Measurements from ENCODE around the gene THOC7. TPM values are rescaled to one million over a fixed set of nuclear protein-coding genes. Genes with fewer than 3 reads are reported as not detected.

The THOC7 gene
- total RNA-seq, 4 donors from 2014 or later: 61.4 to 84.4 (median 81.1) TPM

GRCh38 chr3:63875510-63875909 is 11.9 kb upstream of the THOC7 start:
- no peak overlapping the region for H3K4me3 ChIP-seq
- ATAC-seq: no peak
- no peak overlapping the region for H3K27ac ChIP-seq
- no peaks in the 10 kb centered on the region for H3K36me3 ChIP-seq
- 90 to 93% methylated on average over 2 of the region's 2 CpGs for WGBS, 2 donors (ENCODE audit: low coverage in 1 of 2)
- TF ChIP-seq POLR2A (IDR thresholded peaks at IDR 0.05) (no peak), POLR2AphosphoS5 (IDR thresholded peaks at IDR 0.05) (no peak)
- no peaks in the 10 kb centered on the region for H3K27me3 ChIP-seq
- H3K4me1 ChIP-seq: peaks cover 2 to 41% (median 23%) of the 10 kb centered on the region in 3 donors
- no peaks in the 10 kb centered on the region for H3K9me3 ChIP-seq

DNA sequence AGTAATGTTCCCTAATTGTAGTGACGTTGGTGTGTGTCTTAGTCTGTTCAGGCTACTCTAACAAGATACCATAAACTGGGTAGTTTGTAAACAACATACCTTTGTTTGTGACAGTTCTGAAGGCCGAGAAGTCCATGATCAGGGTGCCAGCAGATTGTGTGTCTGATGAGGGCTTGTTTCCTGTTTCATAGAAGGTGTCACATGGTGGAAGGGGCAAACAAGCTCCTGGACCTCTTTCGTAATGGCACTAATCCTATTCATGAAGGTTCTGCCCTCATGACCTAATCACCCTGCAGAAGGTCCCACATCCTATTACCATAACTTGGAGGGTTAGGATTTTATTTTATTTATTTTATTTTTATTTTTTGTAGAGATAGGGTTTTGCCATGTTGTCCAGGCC is 11.2 kb upstream of the THOC7 start:
- Histone ChIP-seq H3K9me3 (no peaks in the 10 kb centered on the region), H3K4me3 (no peak overlapping the region), H3K36me3 (no peaks in the 10 kb centered on the region), H3K4me1 (peaks cover 2 to 43% (median 23%) of the 10 kb centered on the region in 3 donors), H3K27ac (no peak overlapping the region), H3K27me3 (no peaks in the 10 kb centered on the region)
- WGBS, 2 donors (ENCODE audit: low coverage in 1 of 2): 75 to 88% methylated on average over 2 to 3 of the region's 3 CpGs
- no peak for ATAC-seq
- TF ChIP-seq EP300 (IDR thresholded peaks at IDR 0.05) (no peak), POLR2A (IDR thresholded peaks at IDR 0.05) (no peak), POLR2AphosphoS5 (IDR thresholded peaks at IDR 0.05) (no peak)
- TF ChIP-seq, protein P1, sequence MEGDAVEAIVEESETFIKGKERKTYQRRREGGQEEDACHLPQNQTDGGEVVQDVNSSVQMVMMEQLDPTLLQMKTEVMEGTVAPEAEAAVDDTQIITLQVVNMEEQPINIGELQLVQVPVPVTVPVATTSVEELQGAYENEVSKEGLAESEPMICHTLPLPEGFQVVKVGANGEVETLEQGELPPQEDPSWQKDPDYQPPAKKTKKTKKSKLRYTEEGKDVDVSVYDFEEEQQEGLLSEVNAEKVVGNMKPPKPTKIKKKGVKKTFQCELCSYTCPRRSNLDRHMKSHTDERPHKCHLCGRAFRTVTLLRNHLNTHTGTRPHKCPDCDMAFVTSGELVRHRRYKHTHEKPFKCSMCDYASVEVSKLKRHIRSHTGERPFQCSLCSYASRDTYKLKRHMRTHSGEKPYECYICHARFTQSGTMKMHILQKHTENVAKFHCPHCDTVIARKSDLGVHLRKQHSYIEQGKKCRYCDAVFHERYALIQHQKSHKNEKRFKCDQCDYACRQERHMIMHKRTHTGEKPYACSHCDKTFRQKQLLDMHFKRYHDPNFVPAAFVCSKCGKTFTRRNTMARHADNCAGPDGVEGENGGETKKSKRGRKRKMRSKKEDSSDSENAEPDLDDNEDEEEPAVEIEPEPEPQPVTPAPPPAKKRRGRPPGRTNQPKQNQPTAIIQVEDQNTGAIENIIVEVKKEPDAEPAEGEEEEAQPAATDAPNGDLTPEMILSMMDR (IDR thresholded peaks at IDR 0.05): no peak

DNA sequence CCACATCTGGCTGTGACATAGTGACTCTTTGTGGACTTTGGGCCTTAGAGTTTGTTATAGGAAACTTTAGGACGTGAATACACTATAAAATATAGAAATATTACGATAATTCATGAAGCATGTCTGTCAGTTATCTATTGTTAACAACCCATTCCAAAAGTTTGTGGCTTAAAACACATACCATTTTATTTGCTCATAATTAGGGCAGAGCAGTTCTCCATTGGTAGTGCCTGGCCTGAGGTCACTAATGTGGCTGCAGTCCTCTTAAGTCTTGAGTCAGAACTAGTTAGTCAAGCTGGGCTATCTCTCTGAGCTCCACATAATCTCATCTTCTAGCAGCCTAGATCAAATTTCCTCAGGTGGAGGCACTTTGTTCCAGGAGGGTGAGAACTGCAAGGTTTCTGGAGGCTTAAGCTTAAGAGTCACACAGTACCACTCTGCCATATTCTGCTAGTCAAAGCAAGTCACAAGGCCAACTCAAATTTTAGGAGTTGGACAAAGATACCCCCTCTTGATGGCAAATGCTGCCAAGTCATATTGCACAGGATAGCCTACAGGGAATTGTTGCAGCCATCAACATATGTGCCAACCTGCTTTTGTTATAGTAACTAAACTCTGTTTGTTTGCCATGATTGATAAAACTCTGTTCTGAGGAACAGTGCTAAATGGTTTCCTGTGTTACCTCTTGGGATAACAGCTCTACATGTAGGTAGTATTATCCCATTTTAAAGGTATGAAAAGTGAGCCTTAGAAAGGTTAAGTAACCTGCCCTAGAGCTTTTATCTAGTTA is 8.7 kb upstream of the THOC7 start:
- WGBS, 2 donors (ENCODE audit: low coverage in 1 of 2): 97% methylated on average over 2 of the region's 2 CpGs; no CpG with 5 or more reads in 1 of the 2 donors
- H3K9me3 ChIP-seq: no peaks in the 10 kb centered on the region
- H3K4me1 ChIP-seq: peaks cover 2 to 30% (median 8%) of the 10 kb centered on the region in 3 donors
- no peak overlapping the region for H3K27ac ChIP-seq
- TF ChIP-seq EP300 (IDR thresholded peaks at IDR 0.05) (no peak), POLR2AphosphoS5 (IDR thresholded peaks at IDR 0.05) (no peak), POLR2A (IDR thresholded peaks at IDR 0.05) (no peak)
- TF ChIP-seq, protein P1 (IDR thresholded peaks at IDR 0.05): no peak
- H3K27me3 ChIP-seq: no peaks in the 10 kb centered on the region
- H3K4me3 ChIP-seq: no peak overlapping the region
- ATAC-seq: no peak
- H3K36me3 ChIP-seq: no peaks in the 10 kb centered on the region

DNA sequence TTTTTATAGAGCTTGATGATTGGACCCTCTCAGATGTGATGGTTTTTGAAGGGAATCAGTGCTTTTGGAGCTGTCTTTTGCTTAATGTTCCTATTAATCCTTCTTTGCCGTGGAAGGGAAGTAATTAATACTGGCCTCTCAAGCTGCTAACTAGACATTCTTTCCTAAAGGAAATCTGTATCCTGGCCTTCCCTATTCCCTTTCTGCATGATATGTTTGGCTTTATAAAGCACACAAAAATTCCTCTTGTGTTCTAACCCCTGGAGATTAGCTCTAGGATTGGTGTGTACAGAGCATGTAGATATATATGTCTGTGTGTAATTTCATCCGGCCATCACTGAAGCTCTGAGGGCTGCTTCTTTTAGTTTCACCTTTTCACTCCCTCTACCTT is 7.0 kb upstream of the THOC7 start:
- Histone ChIP-seq H3K27ac (no peak overlapping the region), H3K4me1 (peaks cover 0 to 13% (median 3%) of the 10 kb centered on the region in 3 donors), H3K9me3 (no peaks in the 10 kb centered on the region), H3K36me3 (no peaks in the 10 kb centered on the region), H3K4me3 (no peak overlapping the region), H3K27me3 (no peaks in the 10 kb centered on the region)
- TF ChIP-seq, protein P1 (IDR thresholded peaks at IDR 0.05): no peak
- TF ChIP-seq POLR2A (IDR thresholded peaks at IDR 0.05) (no peak), EP300 (IDR thresholded peaks at IDR 0.05) (no peak), POLR2AphosphoS5 (IDR thresholded peaks at IDR 0.05) (no peak)
- WGBS, 2 donors (ENCODE audit: low coverage in 1 of 2): 64 to 67% methylated on average over 2 of the region's 2 CpGs
- no peak for ATAC-seq

DNA sequence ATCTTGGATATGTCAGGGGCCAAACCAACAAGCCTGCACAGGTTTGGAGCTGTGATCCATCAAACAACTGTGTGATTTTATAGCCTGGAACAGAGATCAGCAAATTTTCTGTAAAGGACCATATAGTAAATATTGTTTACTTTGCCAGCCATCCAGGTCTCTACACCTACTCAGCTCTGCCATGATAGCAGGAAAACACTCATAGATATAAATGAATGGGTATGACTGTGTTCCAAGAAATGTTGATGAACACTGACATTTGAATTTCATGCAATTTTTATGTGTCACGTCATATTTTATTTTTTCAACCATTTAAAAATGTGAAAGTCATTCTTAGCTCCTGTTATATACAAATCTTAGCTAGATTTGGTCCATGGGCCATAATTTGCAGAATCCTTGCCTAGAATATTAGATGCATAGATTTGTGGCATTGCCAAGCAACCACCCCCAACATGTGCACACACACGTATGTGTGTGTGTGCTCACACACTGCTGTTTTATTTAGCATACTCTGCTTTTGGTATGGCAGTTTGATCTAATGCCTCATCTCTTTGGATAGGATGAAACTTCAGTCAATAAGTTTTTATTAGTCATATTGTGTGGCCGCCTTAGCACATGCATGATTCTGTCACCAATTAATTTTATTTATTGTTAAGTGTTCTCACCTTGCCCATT is 6.5 kb upstream of the THOC7 start:
- Histone ChIP-seq H3K36me3 (no peaks in the 10 kb centered on the region), H3K27ac (no peak overlapping the region), H3K27me3 (no peaks in the 10 kb centered on the region), H3K9me3 (no peaks in the 10 kb centered on the region), H3K4me3 (no peak overlapping the region), H3K4me1 (peaks cover 0 to 12% (median 1%) of the 10 kb centered on the region in 3 donors)
- TF ChIP-seq EP300 (IDR thresholded peaks at IDR 0.05): no peak
- TF ChIP-seq POLR2A (IDR thresholded peaks at IDR 0.05): no peak
- no peak for TF ChIP-seq POLR2AphosphoS5 (IDR thresholded peaks at IDR 0.05)
- TF ChIP-seq, protein P1 (IDR thresholded peaks at IDR 0.05): no peak
- no peak for ATAC-seq
- WGBS, 2 donors (ENCODE audit: low coverage in 1 of 2): 73 to 87% methylated on average over 3 of the region's 3 CpGs

All from gastroesophageal sphincter (tissue), 4 donors.